OCI-LY7 (cell line): ENCODE results near the gene ARSH. TPM values are rescaled to one million over a fixed set of nuclear protein-coding genes. Genes with fewer than 3 reads are reported as not detected.
"Not testable (repeated sequence)": the region's sequence is repeated elsewhere in the genome, so short reads cannot be mapped to it uniquely, and the experiment has no call there.

Source experiments
- BruUV-seq: library from RNA; stranded (reverse); fragments of 400-500 nt; replicated peaks from 2 replicates; lab custom pipeline; 2021; lab: Mats Ljungman, UMichigan
- CTCF ChIA-PET: fragments of 300-600 bp; sonication (Branson Sonifier 250); formaldehyde crosslinking; loops from one replicate; lab custom pipeline; 2022; ENCODE audit warnings: antibody characterized with exemption; ENCODE audit not compliant: unreplicated experiment; lab: Charles Lee
- POLR2A ChIA-PET: fragments of 300-600 bp; sonication (Branson Sonifier 250); formaldehyde crosslinking; loops from one replicate; lab custom pipeline; 2022; ENCODE audit warnings: antibody characterized with exemption; lab: Charles Lee
- DNase-seq: peaks from one replicate; pipeline ENCODE4 v3.0.0-alpha.2; 2015; ENCODE audit warnings: low spot score
- H2AFZ ChIP-seq: fragments of 200-600 bp; sonication (generic), shearing (Covaris generic); 2 replicates; pipeline ENCODE4 v1.6.1; 2014; ENCODE audit warnings: mild to moderate bottlenecking, antibody characterized with exemption, low read length, moderate library complexity
- H3K27ac ChIP-seq: fragments of 200-600 bp; sonication (generic); 2 replicates; pipeline ENCODE4 v1.5.1; 2014; ENCODE audit warnings: mixed run types, low read depth, mild to moderate bottlenecking, moderate library complexity, low read length, inconsistent platforms; ENCODE audit not compliant: poor library complexity, severe bottlenecking
- H3K36me3 ChIP-seq: fragments of 200-600 bp; sonication (generic); 2 replicates; pipeline ENCODE4 v1.6.1; 2014; ENCODE audit warnings: mild to moderate bottlenecking, antibody characterized with exemption, low read length, moderate library complexity, mixed read lengths; ENCODE audit not compliant: insufficient read depth
- H3K4me1 ChIP-seq: fragments of 200-600 bp; sonication (generic); 2 replicates; pipeline ENCODE4 v1.5.1; 2014; ENCODE audit warnings: mild to moderate bottlenecking, low read length; ENCODE audit not compliant: insufficient read depth, poor library complexity, severe bottlenecking
- H3K4me2 ChIP-seq: fragments of 200-600 bp; sonication (generic); 2 replicates; pipeline ENCODE4 v1.6.1; 2014; ENCODE audit warnings: mild to moderate bottlenecking, low read length
- H3K4me3 ChIP-seq: fragments of 200-600 bp; sonication (generic); 2 replicates; pipeline ENCODE4 v1.5.1; 2014; ENCODE audit warnings: mild to moderate bottlenecking, low read depth, low read length; ENCODE audit not compliant: poor library complexity, severe bottlenecking
- H3K79me2 ChIP-seq: fragments of 200-600 bp; sonication (generic); 2 replicates; pipeline ENCODE4 v1.6.1; 2016; ENCODE audit warnings: low read depth, mild to moderate bottlenecking, low read length, moderate library complexity, mixed read lengths; ENCODE audit not compliant: insufficient read depth
- H3K9me2 ChIP-seq: fragments of 200-600 bp; sonication (generic); 2 replicates; pipeline ENCODE4 v1.6.1; 2016; ENCODE audit warnings: mild to moderate bottlenecking, low read length, mixed read lengths; ENCODE audit not compliant: insufficient read depth
- H3K9me3 ChIP-seq: fragments of 200-600 bp; sonication (generic); 2 replicates; pipeline ENCODE4 v1.6.1; 2014; ENCODE audit warnings: mild to moderate bottlenecking, mixed run types, low read length, mixed read lengths
- H4K20me1 ChIP-seq: fragments of 200-600 bp; sonication (generic); 2 replicates; pipeline ENCODE4 v1.6.1; 2014; ENCODE audit warnings: mild to moderate bottlenecking, antibody characterized with exemption, low read length, moderate library complexity, mixed read lengths; ENCODE audit not compliant: insufficient read depth
- CTCF ChIP-seq: fragments of 200-600 bp; sonication (generic); conservative IDR thresholded peaks from 2 replicates; pipeline ENCODE4 v1.5.1; 2014; ENCODE audit warnings: mild to moderate bottlenecking, antibody characterized with exemption, low read length, moderate library complexity, mixed read lengths
- EZH2phosphoT487 ChIP-seq: fragments of 200-600 bp; sonication (generic); IDR thresholded peaks from 2 replicates; pipeline ENCODE4 v1.6.1; 2018; ENCODE audit warnings: low read depth, borderline replicate concordance, mild to moderate bottlenecking, mixed run types, antibody characterized with exemption, low read length, moderate library complexity, mixed read lengths
- intact Hi-C: fragments of 100-400 bp; cut with micrococcal nuclease; formaldehyde crosslinking; loops from one replicate; pipeline ENCODE4 v1.10.0; 2022; ENCODE audit not compliant: unreplicated experiment
- total RNA-seq, 2 experiments: library from RNA; depleted of rRNA in 1 of 2; stranded (reverse); fragments of >200 nt in 1 of 2; shearing (Covaris generic) in 1 of 2; gene quantifications; 2 replicates each; pipeline ENCODE4 v1.2.3, GENCODE V29; 2014 to 2022

ARSH gene
- total RNA-seq, 2 experiments from 2014 or later, result not detected

DNA sequence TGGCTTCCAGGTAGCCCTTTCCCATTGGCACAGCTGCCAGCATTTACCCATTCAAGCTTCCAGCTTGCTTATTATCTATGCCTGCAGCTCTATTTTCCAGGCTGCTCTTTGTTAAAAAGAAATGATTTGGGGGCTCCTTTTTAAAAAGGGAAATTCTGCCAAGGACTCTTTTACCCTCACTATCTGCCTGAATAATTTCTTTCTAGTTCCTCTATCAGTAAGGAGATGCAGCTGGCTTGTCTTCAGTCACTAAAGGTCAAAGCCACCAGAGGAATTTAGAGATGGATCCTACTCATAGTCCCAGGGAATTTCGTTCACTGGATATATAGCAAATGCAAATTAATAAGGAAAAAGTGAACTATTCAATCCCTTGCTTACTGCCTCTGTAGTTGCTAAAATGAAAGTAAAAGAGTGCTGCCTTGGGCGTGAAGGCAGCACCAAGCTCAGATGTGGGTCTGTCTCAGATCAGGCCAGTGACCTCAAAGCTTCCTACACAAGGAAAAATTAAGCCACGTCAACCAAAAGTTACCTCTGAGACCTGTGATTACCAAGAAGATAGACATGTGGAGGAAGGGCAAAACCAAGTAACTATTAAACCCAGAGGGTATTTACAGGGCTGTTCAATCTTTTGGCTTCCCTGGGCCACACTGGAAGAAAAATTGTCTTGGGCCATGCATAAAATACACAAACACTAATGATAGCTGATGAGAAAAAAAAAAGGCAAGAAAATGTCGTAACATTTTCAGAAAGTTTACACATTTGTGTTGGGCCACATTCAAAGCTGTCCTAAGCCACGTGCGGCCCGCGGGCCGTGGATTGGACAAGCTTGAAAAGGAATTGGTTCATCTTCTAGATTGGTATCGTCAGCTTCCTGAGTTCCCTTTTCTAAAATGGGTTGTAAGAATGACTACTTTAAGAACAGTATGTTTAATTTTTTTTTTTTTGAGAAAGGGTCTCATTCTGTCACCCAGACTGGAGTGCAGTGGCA, 40.2 kb downstream of the ARSH start:
- no peak for DNase-seq
- TF ChIP-seq CTCF (no peak), EZH2phosphoT487 (no peak)
- ChIA-PET POLR2A (no interaction called here), CTCF (no interaction called here)
- Histone ChIP-seq H3K27ac (no peak overlapping the region), H3K36me3 (no peaks in the 10 kb centered on the region), H3K4me2 (no peak overlapping the region), H3K79me2 (no peaks in the 10 kb centered on the region), H3K9me3 (no peaks in the 10 kb centered on the region), H2AFZ (no peak overlapping the region), H3K4me3 (no peak overlapping the region), H3K9me2 (no peaks in the 10 kb centered on the region), H3K4me1 (no peaks in the 10 kb centered on the region), H4K20me1 (no peaks in the 10 kb centered on the region)
- no TSS peak for BruUV-seq
- intact Hi-C loops, result no loop called here

DNA sequence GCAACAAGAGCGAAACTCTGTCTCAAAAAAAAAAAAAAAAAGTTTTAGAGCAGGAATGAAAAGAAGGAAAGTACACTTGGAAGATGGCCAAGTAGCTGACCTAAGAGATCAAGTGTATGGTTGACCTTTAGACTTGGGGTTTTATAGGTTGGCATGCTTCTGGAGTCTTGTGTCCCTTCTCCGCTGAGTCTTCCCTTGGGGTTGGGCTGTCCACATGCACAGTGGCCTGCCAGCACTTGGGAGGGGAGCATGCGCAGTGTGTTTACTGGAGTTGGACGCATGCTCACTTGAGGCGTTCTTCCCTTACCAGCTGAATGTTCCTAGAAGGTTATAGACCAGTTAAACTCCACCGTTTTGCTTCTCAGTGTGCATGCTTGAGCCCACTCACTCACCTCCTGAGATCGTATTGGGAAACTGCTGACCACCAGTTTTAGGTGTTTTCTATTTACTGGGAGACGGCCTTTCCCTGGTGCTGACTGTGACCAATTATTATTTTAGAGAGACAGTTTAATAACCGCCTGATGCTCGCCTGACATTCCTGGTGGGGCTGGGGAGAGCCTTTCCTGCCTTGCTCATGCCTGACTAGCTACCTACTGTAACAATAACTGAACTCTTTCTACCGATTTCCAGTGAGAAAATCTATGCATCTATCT, 44.3 kb downstream of the ARSH start:
- CTCF ChIA-PET, DNase-seq, intact Hi-C loops, H3K36me3 ChIP-seq, H3K9me2 ChIP-seq, H3K79me2 ChIP-seq, H2AFZ ChIP-seq, BruUV-seq, H3K9me3 ChIP-seq, H3K4me1 ChIP-seq, H3K4me3 ChIP-seq, H4K20me1 ChIP-seq, H3K27ac ChIP-seq, H3K4me2 ChIP-seq, POLR2A ChIA-PET: not testable (repeated sequence)

- Histone ChIP-seq H3K4me3 (no peak overlapping the region), H3K36me3 (no peaks in the 10 kb centered on the region), H3K27ac (no peak overlapping the region), H3K9me2 (no peaks in the 10 kb centered on the region), H2AFZ (no peak overlapping the region), H3K4me2 (no peak overlapping the region), H3K4me1 (no peaks in the 10 kb centered on the region), H3K79me2 (no peaks in the 10 kb centered on the region), H3K9me3 (no peaks in the 10 kb centered on the region), H4K20me1 (no peaks in the 10 kb centered on the region)
- ChIA-PET CTCF (no interaction called here), POLR2A (no interaction called here)
- no peak for TF ChIP-seq CTCF
- no peak for TF ChIP-seq EZH2phosphoT487
- no TSS peak for BruUV-seq
- intact Hi-C loops, result no loop called here
- no peak for DNase-seq
Measured at GRCh38 chrX:3052860-3053259, 46.5 kb downstream of the ARSH start.
